Hepatocyte (in vitro differentiated cells): Measurements from ENCODE around the gene EYS. TPM values are rescaled to one million over a fixed set of nuclear protein-coding genes. Genes with fewer than 3 reads are reported as not detected.

Source experiments
- DNase-seq: peaks from one replicate; pipeline ENCODE4 v3.0.0-alpha.2; 2016; ENCODE audit warnings: low spot score
- H2AFZ ChIP-seq: fragments of 200-600 bp; sonication (generic); 2 replicates; pipeline ENCODE4 v1.6.0; 2016; ENCODE audit warnings: antibody characterized with exemption, mild to moderate bottlenecking
- H3K27ac ChIP-seq: fragments of 200-600 bp; sonication (generic); 2 replicates; pipeline ENCODE4 v1.5.1; 2016; ENCODE audit warnings: mild to moderate bottlenecking
- H3K27me3 ChIP-seq: fragments of 200-600 bp; sonication (generic); 2 replicates; pipeline ENCODE4 v1.6.1; 2016
- H3K36me3 ChIP-seq: fragments of 200-600 bp; sonication (generic); replicated peaks from 2 replicates; pipeline ENCODE4 v1.5.1; 2016; ENCODE audit warnings: low read depth; ENCODE audit not compliant: insufficient read depth
- H3K4me1 ChIP-seq: fragments of 200-600 bp; sonication (generic); 2 replicates; pipeline ENCODE4 v1.5.1; 2016; ENCODE audit warnings: mild to moderate bottlenecking, moderate library complexity; ENCODE audit not compliant: insufficient read depth
- H3K4me2 ChIP-seq: fragments of 200-600 bp; sonication (generic); 2 replicates; pipeline ENCODE4 v1.6.0; 2016
- H3K4me3 ChIP-seq: fragments of 200-600 bp; sonication (generic); 2 replicates; pipeline ENCODE4 v1.5.1; 2016; ENCODE audit warnings: mild to moderate bottlenecking
- H3K79me2 ChIP-seq: fragments of 200-600 bp; sonication (generic); 2 replicates; pipeline ENCODE4 v1.6.0; 2017; ENCODE audit warnings: mild to moderate bottlenecking
- H3K9me2 ChIP-seq: fragments of 200-600 bp; sonication (generic); replicated peaks from 2 replicates; pipeline ENCODE4 v1.6.0; 2017; ENCODE audit warnings: mild to moderate bottlenecking; ENCODE audit not compliant: insufficient read depth
- H3K9me3 ChIP-seq: fragments of 200-600 bp; sonication (generic); 2 replicates; pipeline ENCODE4 v1.5.1; 2016; ENCODE audit warnings: low read depth, mild to moderate bottlenecking
- H4K20me1 ChIP-seq: fragments of 200-600 bp; sonication (generic); 2 replicates; pipeline ENCODE4 v1.6.0; 2016; ENCODE audit warnings: mild to moderate bottlenecking; ENCODE audit not compliant: insufficient read depth, poor library complexity, severe bottlenecking
- EZH2 ChIP-seq: fragments of 200-600 bp; sonication (generic); IDR thresholded peaks from 2 replicates; pipeline ENCODE4 v1.6.1; 2016; ENCODE audit warnings: antibody characterized with exemption, mild to moderate bottlenecking, borderline replicate concordance
- EZH2phosphoT487 ChIP-seq: fragments of 200-600 bp; sonication (generic); IDR thresholded peaks from one replicate; pipeline ENCODE4 v1.6.1; 2018; ENCODE audit warnings: antibody characterized with exemption, mild to moderate bottlenecking, low read depth, moderate library complexity; ENCODE audit not compliant: unreplicated experiment, severe bottlenecking
- WGBS: methylation state at CpG from one replicate; pipeline ENCODE4 v1.1.6; 2016; ENCODE audit warnings: low lambda C conversion rate; ENCODE audit errors: missing lambda C conversion rate; 5-methylcytosine and 5-hydroxymethylcytosine counted together
- polyA plus RNA-seq: library from polyadenylated mRNA; unstranded; fragments of >200 nt; fragmentation: Nextera tagmentation; extraction: Ambion mirVana; gene quantifications from 2 replicates; pipeline ENCODE4 v1.2.1, GENCODE V29; 2016
- total RNA-seq: library from RNA; depleted of rRNA; stranded (reverse); fragments of >200 nt; gene quantifications from 2 replicates; pipeline ENCODE4 v1.2.3, GENCODE V29; 2014
- TF ChIP-seq, protein P1 (sequence below): fragments of 200-600 bp; sonication (generic); IDR thresholded peaks from 2 replicates; pipeline ENCODE4 v1.5.1; 2016; ENCODE audit warnings: antibody characterized with exemption, mild to moderate bottlenecking; ENCODE audit not compliant: poor library complexity

EYS gene
- total and polyA plus RNA-seq, 2 experiments from 2014 or later, result 0.57 to 0.68 TPM

DNA sequence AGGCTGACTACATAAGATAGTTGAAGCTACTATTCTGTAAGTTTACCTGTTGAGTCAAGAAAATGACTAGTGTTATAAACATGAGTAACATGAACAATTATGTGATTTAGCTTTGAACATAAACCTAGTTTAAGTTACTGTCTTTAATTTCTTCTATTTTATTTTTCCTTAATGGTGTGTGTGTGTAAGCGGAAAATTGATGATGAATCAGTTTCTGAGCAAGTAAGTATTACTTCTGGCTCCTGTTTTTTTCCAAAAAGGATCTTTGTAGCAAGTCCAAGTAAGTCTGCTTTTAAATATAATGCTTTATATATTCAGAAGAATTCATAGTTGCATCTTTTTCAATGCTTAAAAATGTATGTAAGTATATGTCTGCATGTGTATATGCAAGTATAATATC is 786.8 kb downstream of the EYS start:
- no peaks in the 10 kb centered on the region for H4K20me1 ChIP-seq
- H3K9me3 ChIP-seq, result no peaks in the 10 kb centered on the region
- no peaks in the 10 kb centered on the region for H3K27me3 ChIP-seq
- no peak overlapping the region for H2AFZ ChIP-seq
- no peaks in the 10 kb centered on the region for H3K36me3 ChIP-seq
- no peak for TF ChIP-seq EZH2
- TF ChIP-seq, protein P1, sequence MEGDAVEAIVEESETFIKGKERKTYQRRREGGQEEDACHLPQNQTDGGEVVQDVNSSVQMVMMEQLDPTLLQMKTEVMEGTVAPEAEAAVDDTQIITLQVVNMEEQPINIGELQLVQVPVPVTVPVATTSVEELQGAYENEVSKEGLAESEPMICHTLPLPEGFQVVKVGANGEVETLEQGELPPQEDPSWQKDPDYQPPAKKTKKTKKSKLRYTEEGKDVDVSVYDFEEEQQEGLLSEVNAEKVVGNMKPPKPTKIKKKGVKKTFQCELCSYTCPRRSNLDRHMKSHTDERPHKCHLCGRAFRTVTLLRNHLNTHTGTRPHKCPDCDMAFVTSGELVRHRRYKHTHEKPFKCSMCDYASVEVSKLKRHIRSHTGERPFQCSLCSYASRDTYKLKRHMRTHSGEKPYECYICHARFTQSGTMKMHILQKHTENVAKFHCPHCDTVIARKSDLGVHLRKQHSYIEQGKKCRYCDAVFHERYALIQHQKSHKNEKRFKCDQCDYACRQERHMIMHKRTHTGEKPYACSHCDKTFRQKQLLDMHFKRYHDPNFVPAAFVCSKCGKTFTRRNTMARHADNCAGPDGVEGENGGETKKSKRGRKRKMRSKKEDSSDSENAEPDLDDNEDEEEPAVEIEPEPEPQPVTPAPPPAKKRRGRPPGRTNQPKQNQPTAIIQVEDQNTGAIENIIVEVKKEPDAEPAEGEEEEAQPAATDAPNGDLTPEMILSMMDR, result no peak
- no peak for TF ChIP-seq EZH2phosphoT487
- no peak for DNase-seq
- no peaks in the 10 kb centered on the region for H3K9me2 ChIP-seq
- no peaks in the 10 kb centered on the region for H3K4me1 ChIP-seq
- no peaks in the 10 kb centered on the region for H3K79me2 ChIP-seq
- no peak overlapping the region for H3K4me3 ChIP-seq
- WGBS, result 97% methylated on average over 1 of the region's 1 CpG
- no peak overlapping the region for H3K27ac ChIP-seq
- no peak overlapping the region for H3K4me2 ChIP-seq

DNA sequence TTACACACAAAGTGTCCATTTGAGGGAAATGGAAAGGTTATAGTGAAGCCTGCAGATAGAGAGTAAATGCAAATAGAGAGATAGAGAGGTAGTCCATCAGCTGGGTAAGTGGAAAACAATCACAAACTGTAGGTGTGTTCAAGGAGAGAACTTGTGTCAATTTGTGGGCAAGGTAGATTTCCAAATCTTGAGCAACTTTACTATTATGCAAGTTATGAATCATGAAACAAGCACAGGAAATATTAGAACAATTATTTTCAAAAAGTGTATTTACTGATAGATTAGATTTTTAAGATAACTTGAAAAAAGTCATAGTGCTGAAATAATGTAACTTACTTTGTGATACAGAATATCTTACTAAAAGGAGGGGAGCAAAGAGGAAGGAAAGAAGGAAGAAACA is 792.9 kb downstream of the EYS start:
- no peak overlapping the region for H3K4me3 ChIP-seq
- no peaks in the 10 kb centered on the region for H3K4me1 ChIP-seq
- H3K4me2 ChIP-seq, result no peak overlapping the region
- no peaks in the 10 kb centered on the region for H3K79me2 ChIP-seq
- H4K20me1 ChIP-seq, result no peaks in the 10 kb centered on the region
- DNase-seq, result no peak
- no peaks in the 10 kb centered on the region for H3K9me2 ChIP-seq
- H3K27ac ChIP-seq, result no peak overlapping the region
- no peak overlapping the region for H2AFZ ChIP-seq
- TF ChIP-seq, protein P1, result no peak
- TF ChIP-seq EZH2 (no peak), EZH2phosphoT487 (no peak)
- no peaks in the 10 kb centered on the region for H3K27me3 ChIP-seq
- no peaks in the 10 kb centered on the region for H3K36me3 ChIP-seq
- H3K9me3 ChIP-seq, result no peaks in the 10 kb centered on the region

DNA sequence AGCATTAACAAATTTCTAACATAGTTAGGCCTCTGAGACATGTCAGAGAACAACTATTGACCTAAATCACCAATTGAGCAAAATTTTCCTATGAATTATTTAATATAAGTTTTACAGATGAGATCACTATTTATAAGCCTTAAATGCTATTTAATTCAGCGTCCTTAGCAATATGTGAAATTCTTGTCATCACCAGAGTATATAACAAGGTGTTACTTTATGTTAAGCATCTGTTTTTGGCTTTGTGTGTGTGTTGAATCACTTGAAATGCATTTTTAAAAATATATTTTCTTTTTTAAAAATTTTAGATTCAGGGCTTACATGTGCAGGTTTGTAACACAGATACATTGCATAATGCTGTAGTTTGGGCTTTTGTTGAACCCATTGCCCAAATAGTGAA is 794.1 kb downstream of the EYS start:
- Histone ChIP-seq H3K9me2 (no peaks in the 10 kb centered on the region), H3K4me1 (no peaks in the 10 kb centered on the region), H3K79me2 (no peaks in the 10 kb centered on the region), H4K20me1 (no peaks in the 10 kb centered on the region), H3K4me3 (no peak overlapping the region), H3K9me3 (no peaks in the 10 kb centered on the region), H3K36me3 (no peaks in the 10 kb centered on the region), H3K4me2 (no peak overlapping the region), H3K27ac (no peak overlapping the region), H3K27me3 (no peaks in the 10 kb centered on the region), H2AFZ (no peak overlapping the region)
- no peak for DNase-seq
- TF ChIP-seq, protein P1, result no peak
- no peak for TF ChIP-seq EZH2phosphoT487
- no peak for TF ChIP-seq EZH2
- WGBS, result 88% methylated on average over 1 of the region's 1 CpG

DNA sequence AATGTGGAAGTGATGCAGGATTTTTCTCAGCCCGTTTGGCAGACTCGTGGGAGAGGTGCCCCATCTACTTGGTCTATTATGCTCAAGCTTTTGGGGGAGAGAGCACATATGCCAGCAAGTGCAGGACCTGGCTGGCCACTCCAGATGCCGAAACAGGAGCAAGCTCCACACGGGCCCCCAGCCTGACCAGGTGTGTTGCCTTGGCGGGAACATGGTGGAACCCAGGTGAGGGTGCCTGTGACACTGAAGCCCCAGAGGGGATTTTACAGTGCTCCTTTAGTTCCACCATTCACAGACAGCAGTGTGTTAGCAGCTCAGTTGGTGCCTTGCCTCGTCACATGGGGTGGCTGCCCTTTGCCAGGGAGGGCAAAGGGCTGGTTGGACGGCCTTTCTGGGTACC is 798.9 kb downstream of the EYS start:
- DNase-seq, result no peak
- Histone ChIP-seq H3K27ac (no peak overlapping the region), H3K4me3 (no peak overlapping the region), H3K36me3 (no peaks in the 10 kb centered on the region), H3K4me1 (no peaks in the 10 kb centered on the region), H3K79me2 (no peaks in the 10 kb centered on the region), H3K4me2 (no peak overlapping the region), H4K20me1 (no peaks in the 10 kb centered on the region), H3K27me3 (no peaks in the 10 kb centered on the region), H3K9me3 (no peaks in the 10 kb centered on the region), H2AFZ (no peak overlapping the region), H3K9me2 (no peaks in the 10 kb centered on the region)
- TF ChIP-seq, protein P1, result no peak
- no peak for TF ChIP-seq EZH2phosphoT487
- no peak for TF ChIP-seq EZH2
- WGBS, result 94% methylated on average over 7 of the region's 7 CpGs
